HG02763 (cell line): ENCODE results near the gene CFAP44.
"Not testable (repeated sequence)": the region's sequence is repeated elsewhere in the genome, so short reads cannot be mapped to it uniquely, and the experiment has no call there.

Experiments
- ATAC-seq: cut with Tn5 transposase; IDR thresholded peaks from one replicate; pipeline ENCODE4 v1.9.1; 2021; ENCODE audit warnings: mild to moderate bottlenecking, moderate library complexity; ENCODE audit not compliant: unreplicated experiment

Gene CFAP44, protein sequence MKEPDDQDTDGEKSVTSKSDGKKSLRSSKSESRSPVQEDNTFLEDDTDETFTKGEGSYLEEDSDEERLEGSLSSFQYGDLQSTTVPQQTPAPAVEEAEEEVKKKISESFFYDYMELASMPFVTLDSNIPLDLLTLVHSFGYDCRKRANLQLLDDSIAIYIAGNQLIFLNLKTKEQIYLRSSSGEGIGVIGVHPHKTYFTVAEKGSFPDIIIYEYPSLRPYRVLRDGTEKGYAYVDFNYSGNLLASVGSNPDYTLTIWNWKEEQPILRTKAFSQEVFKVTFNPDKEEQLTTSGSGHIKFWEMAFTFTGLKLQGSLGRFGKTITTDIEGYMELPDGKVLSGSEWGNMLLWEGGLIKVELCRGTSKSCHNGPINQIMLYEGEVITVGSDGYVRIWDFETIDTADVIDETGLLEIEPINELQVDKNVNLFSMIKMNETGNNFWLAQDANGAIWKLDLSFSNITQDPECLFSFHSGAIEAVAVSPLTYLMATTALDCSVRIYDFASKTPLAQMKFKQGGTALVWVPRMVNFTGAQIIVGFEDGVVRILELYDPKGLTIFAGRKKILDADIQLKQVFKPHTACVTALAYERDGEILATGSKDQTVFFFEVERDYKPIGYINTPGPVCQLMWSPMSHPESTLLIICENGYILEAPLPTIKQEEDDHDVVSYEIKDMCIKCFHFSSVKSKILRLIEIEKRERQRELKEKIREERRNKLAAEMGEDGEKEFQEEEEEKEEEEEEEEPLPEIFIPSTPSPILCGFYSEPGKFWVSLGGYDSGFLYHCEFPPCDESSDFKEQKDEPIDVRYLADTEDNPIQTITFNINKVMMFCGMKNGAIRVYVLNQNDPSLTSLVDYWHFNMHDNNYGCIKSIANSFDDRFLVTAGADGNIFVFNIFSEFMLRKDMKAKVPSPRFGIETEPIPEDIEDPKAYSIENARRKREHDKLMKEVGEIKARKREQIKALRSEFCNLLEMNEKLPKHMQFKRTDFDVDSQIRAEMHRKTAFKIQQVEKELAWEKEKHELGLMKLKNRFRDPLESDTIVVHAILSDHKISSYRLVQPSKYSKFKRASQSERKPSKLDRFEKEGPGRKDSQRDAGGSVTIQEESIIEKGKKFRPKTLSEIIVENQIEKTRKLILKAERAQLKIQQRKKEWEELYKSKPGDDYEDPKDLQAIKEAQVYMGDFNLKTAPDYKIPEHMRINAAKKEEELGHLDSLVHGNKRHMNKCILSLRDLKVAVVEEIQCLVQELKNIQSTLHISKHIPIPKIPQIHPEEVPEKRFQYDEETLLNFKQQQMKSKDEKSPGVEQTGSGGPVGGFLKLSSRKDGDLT (N-terminal part only)

DNA sequence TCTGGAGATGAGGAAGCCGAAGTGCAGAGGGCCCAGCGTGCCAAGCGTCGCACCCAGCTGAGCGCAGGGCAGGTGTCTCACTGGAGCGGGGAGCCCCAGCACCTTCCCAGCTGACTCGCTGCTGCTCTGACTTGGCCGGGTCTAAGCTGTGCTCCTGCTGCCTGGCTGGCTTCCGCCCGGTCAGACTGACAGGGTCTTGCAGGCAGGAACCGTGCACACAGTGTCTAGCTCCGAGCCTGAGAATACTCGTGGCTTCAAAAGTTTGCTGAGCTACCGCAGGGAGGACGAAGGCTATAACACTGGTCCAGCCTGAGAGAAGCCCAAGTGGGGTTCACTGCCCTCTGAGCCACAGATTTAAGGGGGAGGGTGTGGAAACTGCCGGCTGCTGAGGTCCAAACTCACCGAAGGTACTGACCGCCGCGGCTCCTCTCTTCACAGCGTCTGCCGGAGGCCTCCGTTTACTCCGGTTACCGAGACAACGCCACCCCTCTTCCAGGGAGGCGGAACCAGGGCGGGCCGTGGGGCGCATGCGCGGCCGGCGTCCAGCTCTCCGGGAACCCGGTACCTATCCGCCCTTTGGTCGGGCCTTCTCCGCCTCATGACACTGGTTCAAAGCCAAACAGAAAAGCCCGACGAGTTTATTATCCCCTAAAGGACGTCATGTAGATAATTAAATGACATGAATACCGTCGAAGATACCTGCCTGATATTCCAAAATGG is at the start of gene CFAP44:
TSS of gene CFAP44 (minus strand) at position 443 of the 720 bp plus-strand sequence. CDS start 7,829 bp downstream, outside the sequence.
- peak; percentile 58 for ATAC-seq

DNA sequence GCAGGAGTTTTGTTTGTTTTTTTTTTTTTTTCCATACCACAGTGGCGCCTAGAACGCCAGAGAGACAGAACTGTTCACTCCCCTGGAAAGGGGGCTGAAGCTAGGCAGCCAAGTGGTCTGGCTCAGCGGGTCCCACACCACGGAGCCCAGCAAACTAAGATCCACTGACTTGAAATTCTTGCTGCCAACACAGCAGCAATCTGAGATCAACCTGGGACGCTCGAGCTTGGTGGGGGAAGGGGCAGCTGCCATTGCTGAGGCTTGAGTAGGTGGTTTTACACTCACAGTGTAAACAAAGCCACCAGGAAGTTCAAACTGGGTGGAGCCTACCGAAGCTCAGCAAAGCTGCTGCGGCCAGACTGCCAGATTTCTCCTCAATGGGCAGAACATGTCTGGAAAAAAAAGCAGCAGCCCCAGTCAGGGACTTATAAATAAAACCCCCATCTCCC is 43.9 kb upstream of the CFAP44 start:
- ATAC-seq, result no peak

DNA sequence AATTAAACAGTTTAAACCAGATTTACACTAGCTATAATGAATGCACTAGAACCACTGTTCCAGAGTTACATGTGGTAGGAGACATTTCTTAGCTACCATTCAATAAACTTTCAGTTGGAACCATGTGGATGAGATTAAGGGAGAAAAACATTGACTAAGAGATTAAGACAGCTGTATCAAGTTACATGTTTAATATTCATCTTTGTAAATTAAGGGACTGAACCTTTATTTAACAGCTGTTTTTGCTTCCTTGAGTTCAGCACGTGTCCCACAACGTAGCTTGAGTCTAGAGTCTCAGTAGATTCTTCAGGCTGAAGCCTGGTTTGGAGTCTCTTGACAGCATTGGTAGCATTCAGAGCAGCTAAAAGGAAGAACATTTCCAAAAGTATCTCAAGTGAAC is 27.2 kb upstream of the CFAP44 start:
- ATAC-seq, result no peak

DNA sequence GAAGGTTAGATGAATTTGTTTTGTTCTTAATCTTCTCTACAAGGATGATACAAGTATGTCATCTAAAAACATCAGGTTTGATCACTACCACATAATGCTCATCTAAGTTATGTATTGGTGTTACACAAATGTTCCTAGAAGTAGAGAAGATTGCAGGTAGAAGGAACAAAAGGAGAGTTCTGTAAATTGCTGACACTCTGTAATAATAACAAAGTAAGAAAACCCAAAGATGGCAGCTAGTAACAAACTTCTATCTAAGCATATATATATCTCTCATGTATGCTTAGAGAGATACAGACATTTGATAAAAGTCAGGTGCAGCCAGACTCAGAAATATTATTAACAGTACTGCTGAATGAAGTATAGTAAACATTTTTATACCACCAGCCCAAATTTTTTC is 20.2 kb upstream of the CFAP44 start:
- no peak for ATAC-seq

DNA sequence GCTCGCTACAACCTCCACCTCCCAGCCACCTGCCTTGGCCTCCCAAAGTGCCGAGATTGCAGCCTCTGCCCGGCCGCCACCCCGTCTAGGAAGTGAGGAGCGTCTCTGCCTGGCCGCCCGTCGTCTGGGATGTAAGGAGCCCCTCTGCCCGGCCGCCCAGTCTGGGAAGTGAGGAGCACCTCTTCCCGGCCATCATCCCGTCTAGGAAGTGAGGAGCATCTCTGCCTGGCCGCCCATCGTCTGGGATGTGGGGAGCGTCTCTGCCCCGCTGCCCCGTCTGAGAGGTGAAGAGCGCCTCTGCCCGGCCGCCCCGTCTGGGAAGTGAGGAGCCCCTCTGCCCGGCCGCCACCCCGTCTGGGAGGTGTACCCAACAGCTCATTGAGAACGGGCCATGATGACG is 17.3 kb upstream of the CFAP44 start:
- ATAC-seq, result not testable (repeated sequence)

DNA sequence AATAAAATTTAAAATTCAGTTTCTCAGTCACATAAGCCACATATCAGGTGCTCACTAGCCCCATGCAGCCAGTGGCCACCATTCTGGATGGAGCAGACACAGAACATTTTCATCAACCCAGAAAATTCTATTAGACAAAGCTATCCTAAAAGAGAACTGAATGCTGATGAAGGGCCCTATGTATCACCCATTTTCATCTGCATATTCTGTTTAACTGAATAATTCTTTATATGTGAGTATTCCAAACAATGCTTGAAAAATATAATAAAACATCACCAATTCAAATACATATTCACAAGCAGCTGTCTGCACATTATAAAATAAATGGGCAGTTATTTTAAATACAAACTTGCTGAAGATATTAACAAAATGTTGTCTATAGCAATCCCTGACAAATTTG is 14.2 kb upstream of the CFAP44 start:
- ATAC-seq, result no peak

DNA sequence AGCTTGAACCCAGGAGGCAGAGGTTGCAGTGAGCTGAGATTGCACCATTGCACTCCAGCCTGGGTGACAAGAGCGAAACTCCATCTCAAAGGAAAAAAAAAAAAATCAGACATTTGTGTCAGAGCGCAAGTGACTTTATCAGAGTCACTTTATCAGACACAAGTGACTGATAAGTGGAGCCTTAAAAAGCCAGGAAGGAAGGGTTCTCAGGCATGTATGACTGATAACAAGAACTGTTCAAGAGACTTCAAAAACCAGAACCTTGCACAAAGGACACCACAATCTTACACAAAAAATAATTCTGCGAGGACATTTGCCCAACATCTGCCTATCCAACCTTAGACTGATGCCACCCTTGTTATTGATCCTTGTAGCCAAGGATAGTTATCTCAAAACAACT is 13.3 kb upstream of the CFAP44 start:
- ATAC-seq, result no peak

DNA sequence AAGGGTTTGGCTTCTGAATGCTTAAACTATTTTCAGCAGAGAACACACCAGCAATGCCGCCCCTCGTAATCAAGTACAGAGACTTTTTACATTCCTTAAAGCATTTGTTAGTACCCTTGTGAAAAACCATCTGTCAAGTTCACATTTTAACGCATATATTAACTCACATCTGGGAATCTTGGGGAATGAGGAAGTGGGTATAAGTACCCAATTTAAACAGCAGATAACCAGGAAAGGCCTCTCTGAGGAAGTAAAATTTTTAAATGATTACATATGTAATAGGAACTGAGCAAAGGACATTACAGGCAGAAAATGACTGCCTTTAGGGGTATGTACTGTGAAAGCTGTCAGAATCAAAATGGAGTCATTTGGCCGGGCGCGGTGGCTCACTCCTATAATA is 12.8 kb upstream of the CFAP44 start:
- no peak for ATAC-seq

DNA sequence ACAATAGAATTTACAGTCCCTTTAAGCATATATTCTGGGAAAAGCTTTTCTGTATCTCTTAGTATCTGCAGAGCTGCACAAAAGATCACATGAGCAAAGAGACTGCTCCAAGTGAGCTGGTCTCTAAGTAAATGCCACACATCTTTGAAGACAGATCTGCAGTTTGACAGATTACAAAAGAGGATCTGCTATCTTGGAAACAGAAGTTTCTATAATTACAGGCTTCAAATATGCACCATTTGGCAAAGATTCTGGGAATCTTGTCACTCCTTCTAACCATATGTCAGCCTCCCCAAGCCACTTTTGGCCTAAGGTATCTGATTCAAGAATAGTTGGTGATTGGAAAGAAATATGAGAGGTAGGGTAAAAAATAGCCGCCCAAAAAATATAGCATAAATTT is 9.6 kb upstream of the CFAP44 start:
- no peak for ATAC-seq

DNA sequence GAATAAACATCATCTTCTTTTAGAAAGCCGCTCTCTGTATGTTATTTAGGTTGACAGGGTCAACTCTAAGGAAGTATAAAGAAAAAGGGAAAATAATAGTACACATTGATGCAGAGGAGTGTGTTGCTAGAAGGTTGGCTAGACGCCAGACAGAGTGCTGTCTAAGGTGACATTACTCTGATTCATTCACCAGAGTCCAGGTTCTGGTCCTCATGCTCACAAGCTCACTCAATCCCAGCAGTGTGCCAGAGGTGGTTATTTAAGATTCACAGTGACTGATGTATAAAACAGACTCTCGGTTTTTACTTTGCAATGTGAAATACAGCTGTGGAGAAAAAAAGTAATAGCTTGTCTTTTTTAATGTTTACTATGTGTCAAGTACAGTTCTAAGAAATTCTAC is 1.7 kb downstream of the CFAP44 start:
- ATAC-seq, result no peak

DNA sequence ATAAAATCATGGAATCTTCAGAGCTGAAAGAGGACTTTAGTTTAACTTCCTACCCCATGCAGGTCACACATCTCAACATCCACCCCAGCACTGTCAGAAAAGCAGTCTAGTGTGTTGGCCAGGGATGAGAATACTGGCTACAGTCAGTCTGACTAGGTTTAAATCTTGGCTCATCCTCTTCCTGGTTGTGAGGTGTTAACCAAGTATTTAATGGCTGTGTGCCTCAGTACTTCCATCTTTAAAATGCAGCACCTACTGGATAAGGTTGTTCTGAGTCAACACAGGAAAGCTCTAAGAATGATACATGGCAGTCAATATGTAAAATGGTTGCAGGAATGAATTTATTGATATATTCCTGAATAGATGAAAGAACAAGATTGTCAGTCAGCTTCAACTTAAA is 3.1 kb downstream of the CFAP44 start:
- ATAC-seq, result no peak

DNA sequence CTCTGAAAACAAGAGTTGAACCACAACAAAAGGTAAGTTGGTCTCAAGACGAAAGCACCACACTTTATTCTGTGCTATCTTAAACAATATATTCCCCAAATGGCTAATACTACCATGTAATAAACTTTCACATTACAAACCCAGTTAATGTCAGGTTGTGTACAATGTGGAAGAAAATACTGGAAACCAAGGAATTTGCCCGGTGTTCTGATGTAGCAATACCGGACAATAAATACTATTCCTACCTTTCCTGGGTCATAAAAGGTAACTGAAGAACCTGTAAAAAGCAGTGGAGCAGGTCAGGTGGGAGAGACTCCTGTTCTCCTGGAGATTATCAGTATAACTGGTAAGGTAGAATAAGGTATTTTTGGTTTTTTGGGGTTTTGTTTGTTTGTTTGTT is 3.9 kb downstream of the CFAP44 start:
- ATAC-seq, result no peak

DNA sequence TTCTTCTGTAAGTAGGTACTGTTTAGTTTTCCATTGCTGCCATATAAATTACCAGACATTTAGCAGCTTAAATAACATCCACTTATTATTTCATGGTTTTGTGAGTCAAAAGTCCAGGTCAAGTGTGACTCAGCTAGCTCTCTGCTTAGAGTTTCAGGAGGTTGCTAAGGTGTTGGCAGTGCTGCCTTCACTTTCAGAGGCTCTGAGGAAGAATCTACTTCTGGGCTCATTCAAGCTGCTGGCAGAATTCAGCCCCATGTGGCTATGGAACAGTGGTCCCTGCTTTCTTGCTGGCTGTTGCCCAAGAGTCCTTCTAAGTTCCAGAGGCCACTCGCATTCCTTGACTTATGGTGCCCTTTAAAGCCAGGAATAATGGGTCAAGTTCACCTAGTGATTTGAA is 4.5 kb downstream of the CFAP44 start:
- no peak for ATAC-seq

DNA sequence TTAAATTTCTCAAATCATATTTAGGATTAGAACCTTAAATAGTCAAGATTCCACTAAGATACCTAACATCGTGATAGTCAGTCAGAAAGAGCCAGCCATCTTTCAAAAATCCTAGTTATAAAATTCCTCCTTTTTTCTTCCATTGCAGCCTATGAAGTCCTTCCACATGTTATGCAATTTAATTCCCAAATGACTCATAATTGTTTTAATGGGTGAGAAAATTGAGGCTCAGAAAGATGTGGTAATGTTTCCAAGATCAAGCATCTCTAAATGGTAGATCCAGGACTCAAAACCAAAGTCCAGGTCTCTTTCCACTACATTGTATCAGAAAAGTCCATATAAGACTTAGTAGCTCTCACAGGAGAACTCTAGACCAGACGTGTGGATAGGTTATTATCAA is 9.5 kb downstream of the CFAP44 start:
- ATAC-seq, result no peak

DNA sequence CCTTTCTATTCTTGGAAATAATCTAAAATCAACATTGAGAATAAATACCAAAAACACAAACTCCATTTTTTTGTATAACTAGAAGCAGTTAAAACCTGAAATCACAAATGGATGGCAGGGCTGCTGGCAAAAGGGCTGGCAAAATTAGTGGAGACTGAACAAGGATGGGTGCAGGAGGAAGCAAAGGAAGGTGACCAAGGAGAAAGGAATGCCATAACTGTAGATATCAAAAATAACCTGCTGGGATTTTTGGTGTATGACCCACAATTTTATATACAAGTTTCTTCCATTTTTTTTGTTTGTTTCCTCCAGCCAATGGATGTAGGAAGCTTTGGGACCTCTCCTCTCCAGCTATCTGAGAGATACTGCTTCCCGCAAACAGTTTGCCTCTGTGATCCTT is 12.7 kb downstream of the CFAP44 start:
- no peak for ATAC-seq

DNA sequence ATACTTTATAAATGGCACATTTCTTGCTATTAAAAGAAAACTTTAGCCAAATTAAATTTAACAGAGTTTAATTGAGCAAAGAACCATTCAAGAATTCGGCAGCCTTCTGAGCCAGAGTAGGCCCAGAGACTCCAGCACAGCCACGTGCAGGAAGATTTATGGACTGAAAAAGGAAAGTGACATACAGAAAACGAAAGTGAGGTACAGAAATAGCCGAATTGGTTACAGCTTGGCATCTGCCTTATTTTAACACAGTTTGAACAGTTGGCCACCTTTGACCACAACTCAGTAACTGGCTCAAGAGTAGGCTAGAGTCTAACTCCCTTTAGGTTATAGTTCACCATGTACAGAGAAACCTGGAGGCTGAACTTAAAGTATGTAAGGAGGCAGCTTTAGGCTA is 17.6 kb downstream of the CFAP44 start:
- no peak for ATAC-seq

DNA sequence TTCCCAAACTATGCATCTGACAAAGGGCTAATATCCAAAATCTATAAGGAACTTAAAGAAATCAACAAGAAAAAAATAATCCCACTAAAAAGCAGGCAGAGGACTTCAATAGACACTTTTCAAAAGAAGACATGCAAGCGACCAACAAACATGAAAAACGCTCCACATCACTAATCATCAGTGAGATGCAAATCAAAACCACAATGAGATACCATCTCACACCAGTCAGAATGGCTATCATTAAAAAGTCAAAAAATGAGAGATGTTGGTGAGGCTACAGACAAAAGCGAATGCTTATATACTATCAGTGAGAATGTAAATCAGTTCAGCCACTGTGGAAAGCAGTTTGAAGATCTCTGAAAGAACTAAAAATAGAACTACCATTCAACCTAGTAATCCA is 20.2 kb downstream of the CFAP44 start:
- no peak for ATAC-seq

DNA sequence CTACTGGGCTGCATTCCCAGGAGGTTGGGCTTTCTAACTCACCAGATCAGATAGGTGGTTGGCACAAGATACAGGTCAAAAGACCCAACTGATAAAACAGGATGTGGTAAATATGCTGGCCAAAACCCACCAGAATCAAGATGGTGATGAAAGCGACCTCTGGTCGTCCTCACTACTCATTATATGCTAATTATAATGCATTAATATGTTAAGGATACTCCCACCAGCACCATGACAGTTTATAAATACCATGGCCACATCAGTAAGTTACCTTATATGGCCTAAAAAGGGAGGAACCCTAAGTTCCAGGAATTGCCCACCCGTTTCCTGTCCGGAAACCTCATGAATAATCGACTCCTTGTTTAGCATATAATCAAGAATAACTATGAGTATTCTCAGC is 31.6 kb downstream of the CFAP44 start:
- no peak for ATAC-seq

DNA sequence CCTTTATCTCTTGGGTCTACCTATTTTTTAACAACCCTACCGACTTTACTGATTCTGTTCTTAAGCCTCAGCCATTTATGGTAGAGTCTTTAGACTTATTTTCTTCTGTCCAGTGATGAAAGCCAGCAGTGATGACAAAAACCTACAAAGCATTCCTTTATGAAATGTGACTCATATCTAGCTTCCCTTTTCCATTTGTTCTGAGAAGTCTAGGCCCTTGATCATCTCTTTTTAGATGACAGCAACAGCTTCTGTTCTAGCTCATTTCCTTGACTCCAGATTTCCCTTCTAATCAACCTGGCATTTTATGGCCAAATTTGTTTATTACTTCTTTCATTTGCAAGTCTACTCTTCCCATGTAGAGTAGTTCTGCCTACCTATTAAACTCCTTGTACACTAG is 36.1 kb downstream of the CFAP44 start:
- no peak for ATAC-seq

DNA sequence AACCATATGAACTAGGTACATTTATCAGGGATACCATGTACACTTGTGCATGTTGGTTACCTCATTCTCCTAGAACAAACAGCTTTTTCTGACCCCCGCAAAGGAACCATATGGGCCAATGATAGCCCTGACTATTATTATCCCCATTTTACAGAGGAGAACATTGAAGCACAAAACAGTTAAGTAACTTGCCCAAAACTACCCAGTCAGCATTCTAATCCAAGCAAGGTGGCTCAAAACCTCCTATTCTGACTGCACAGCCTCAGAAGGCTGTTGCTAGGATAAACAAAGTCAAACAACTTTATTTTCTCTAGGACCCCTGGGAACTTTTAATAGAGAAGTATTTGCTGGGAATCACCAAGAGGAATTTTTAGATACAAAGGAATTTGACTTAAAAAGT is 36.7 kb downstream of the CFAP44 start:
- ATAC-seq, result no peak
